ENCODE measurements around the gene AOPEP.
A peak's percentile ranks its signal among the peaks of the same experiment; 100 is the strongest.

The AOPEP gene

DNA sequence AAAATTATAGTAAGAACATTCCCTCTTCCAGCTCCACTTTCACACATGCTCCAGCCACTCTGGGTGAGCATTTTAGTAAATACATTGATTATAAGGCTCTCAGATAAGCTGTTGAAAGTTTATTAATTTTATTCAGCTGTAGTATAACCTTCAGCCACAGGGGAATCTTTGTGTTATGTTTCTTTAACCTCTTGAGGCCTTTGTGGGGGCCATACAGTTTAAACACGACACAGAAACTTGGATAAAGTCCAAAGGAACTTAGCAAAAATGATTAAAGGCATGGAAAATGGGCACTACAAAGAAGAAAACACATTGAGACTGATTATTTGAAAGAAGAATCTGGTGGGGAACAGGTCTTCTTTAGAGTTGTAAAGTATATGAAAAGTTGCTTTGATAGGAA lies 70.2 kb downstream of the AOPEP start:
- DNase-seq = no peak

- DNase-seq = no peak
Measured at GRCh38 chr9:94798201-94798600, 71.7 kb downstream of the AOPEP start.

- no peak for DNase-seq
Measured at GRCh38 chr9:94798708-94799107, 72.2 kb downstream of the AOPEP start.

DNA sequence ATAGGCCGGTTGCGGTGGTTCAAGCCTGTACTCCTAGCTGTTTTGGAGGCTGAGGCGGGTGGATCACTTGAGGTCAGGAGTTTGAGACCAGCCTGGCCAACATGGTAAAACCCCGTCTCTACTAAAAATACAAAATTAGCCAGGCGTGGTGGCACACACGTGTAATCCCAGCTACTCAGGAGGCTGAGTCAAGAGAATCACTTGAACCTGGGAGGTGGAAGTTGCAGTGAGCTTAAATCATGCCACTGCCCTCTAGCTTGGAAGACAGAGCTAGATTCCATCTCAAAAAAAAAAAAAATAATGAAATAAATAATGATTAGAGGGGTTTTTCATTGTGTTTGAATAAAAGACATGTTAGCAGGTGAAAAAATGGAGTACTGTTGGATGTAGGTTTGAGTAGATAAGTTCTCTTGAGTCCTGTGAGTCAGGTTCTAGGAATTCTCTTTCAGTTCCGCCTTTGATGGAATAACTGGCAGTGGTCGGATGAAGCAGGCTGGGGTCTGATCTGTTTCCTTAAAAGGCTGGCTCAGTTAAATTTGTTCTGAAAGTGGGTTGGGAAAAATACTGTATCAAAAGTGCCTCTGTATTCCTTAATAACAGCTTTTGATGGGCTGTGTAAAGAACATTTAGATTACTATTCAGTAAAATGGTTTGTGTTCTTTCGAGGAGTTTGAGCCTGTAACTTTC lies 73.2 kb downstream of the AOPEP start:
- peak; percentile 84 for DNase-seq

- DNase-seq = no peak
Measured at GRCh38 chr9:94800424-94801117, 74.1 kb downstream of the AOPEP start.

GRCh38 chr9:94801234-94801633 lies 74.7 kb downstream of the AOPEP start:
- no peak for DNase-seq

- peak; percentile 86 for DNase-seq
Measured at GRCh38 chr9:94801681-94802080, 75.2 kb downstream of the AOPEP start.

GRCh38 chr9:94802251-94802650 lies 75.8 kb downstream of the AOPEP start:
- DNase-seq = no peak

DNA sequence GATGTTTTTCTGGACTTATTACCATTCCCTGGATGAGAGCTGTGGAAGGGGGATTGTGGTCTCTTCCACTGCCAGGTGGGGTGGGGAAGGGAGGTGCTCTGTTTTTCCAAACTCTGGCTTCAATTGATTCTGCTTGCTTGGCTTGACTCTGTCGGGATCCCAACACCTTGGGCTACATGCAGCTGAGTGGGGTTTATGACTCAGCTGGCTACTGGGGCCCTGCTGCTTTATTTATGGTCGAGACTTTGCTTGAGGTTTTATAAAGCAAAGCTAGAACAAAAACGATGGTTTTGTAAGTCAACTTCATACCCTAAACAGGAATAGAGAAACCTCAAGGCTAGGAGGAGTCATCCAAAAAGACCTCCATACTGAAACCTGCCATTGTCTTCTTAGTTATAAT lies 76.3 kb downstream of the AOPEP start:
- DNase-seq = peak; percentile 85

GRCh38 chr9:94804316-94804715 lies 77.8 kb downstream of the AOPEP start:
- DNase-seq = no peak

- DNase-seq = no peak
Measured at GRCh38 chr9:94805051-94805489, 78.6 kb downstream of the AOPEP start.

- DNase-seq = peak; percentile 53
Measured at GRCh38 chr9:94805585-94805984, 79.1 kb downstream of the AOPEP start.

DNA sequence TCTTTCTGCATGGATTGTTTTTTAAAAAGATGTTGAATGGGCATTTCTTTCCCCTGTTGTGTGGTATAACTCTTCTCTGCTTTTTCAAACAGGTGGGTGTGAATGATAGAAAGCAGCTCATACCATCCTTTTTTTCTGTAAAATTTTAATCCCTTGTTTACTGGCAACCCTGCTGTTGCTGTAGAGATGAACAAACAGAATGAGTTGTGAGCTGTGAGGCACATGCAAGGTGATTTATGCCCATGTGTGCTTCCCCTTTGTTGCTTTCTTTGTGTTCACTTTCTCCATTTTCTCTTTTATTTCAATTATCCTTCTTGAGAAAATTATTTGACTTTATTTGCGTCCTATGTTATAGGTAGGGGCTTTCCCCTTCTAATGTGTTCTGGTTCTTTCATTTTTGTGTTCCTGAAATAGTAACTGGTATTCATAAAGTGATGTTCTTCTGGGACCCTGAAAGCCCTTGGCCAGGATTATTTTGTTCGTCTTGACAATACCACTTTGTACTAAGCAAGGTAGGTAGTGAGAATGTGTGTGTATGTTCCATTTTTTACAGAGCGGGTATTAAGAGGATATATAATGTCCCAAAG lies 79.9 kb downstream of the AOPEP start:
- no peak for DNase-seq

DNA sequence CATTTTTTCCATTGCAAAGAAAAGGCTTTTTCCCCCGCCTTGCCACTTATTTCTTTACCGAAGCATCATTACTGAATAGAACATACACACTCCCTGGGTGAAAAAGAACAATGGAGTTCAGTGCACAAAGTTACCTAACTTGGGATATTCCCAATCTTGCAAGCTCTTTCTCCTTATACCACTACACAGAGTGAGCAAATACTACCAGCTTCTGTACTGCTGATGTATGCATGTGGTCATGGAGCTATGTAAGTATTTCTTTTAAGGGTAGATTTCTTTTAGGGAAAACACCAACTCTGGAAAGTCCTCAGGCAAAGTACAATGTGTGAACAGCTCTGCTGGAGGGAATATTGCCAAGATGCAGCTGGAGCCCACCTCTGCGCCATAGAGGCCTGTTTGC lies 81.1 kb downstream of the AOPEP start:
- no peak for DNase-seq

DNA sequence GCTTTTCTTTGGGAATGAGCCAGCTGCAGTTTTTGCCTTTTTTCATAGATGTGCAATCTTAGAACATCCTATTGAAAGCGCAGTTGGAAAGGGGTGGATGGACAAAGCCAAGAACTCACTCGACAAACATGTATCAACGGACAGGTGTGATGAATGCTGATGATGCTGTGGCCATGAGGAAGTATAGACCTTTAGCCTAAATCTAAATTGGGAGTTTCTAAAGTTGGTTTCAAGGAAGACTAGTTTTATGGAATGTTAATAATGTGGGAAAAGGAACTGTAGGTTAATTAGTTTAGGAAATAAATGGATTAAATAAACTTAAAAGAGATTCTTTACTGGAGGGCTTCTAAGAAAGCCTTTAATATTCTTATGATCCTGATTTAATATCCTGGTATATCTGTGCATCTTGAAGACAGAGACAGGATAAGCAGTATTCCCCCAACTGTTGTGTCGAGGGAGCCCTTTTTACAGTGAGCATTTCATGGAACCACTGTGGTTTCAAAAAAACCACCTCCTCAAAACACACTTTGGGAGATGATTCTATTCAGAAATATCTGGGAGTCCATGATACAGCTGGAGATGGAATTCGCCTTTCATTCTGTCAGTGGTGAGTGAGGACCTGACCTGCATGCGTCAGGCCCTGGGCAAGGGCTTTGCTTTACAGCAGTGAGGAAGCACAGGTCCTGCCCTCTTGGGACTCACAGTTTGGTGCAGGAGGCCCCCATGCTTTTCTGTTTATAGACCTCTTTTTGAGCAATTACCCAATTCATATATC lies 82.6 kb downstream of the AOPEP start:
- peak; percentile 31 for DNase-seq

- no peak for DNase-seq
Measured at GRCh38 chr9:94809778-94810177, 83.3 kb downstream of the AOPEP start.

DNA sequence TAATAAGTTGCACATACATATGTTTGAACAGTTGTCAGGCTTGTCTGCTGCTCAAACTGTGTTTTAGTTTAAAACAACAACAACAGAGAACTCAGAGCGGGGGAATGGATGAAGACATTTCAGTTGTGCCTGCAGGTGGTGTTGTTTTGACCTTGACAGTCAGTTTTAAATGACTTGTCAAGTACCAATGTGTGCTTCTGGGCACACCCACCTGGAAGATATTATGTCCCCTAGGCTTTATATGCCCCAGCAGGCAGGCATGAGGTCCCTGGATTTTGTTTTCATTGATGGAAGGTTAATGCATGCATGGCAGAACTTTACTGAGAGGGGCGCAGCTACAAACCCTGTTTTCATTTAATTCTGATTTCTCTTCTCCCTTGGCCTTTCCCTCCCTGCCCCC lies 84.6 kb downstream of the AOPEP start:
- no peak for DNase-seq

- peak; percentile 66 for DNase-seq
Measured at GRCh38 chr9:94812343-94812742, 85.8 kb downstream of the AOPEP start.

DNA sequence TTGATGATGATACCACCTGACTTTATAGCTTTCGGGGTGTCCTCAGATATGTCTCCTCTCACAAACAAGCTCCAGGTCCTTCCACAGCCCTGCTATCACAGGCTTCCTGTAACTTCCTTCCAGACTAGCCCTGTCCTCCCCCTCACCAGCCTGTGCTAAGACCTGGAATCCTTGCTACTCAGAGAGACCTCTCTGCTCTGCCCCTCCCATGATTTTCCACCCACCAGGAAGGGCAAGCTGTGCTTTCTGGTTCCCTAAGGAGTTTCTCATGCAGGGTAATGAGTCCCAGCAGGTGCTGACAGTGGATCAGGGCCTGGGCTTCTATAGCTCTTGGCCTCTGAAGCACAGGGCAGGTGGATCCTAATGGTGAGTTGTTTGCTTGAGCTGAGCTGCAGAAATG lies 86.9 kb downstream of the AOPEP start:
- DNase-seq = no peak

DNA sequence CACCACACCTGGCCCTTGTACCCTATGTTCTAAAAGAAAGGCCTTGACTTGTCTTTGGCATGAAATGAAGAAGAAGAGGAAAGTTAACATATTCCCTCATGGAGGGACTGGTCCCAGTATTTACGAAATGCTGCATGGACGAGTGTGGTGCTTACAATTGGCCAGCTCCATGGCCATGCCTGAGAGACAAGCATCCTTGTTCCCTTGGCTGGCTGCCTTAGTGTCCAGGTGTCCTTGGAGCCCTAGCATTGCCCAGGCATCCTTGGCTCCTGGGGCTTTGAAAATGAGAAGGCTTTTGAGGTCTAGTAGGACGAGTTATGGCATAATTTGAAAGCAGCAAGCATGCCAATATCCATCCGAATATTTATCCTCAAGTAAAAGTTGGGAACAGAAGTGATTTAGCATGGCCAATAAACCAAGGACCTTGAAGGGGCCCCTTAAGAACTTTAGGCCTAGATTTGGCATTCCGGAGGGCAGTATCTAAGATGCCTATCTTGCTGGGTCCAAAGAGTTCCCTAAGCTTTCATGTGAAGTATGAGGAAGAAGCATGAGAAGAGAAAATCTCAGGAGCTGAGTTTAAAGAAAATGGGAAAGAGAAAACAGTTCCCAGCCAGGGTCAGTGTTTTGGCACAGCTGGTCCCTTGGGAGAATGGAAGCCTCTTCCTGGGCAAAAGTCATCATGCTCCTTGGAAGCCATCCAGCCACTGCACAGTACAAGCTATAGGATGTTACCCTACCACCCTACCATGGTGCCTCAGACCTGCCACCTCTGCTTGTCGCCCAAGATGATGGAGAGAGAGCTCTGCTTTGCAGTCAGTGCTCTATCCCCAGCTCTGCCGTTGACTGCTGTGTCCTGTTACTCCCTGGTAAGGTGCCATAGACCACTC lies 91.0 kb downstream of the AOPEP start:
- DNase-seq = no peak

DNA sequence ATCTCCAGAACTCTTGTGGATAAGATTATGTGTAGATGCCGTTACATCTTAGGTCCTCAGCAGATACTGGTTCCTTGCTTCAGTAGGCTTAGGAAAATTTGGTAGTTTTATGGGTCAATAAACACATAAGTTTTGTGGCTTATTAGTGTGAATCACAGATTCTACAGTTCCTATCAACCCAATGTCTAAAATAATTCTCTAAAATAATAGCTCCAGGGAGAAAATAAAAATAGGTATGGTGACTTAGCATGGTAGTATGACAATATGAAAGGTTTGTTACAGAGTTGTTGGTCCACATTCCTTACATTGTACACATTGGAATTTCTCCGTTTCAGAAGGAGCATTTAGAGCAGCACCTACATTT lies 91.7 kb downstream of the AOPEP start:
- peak; percentile 9 for DNase-seq

DNA sequence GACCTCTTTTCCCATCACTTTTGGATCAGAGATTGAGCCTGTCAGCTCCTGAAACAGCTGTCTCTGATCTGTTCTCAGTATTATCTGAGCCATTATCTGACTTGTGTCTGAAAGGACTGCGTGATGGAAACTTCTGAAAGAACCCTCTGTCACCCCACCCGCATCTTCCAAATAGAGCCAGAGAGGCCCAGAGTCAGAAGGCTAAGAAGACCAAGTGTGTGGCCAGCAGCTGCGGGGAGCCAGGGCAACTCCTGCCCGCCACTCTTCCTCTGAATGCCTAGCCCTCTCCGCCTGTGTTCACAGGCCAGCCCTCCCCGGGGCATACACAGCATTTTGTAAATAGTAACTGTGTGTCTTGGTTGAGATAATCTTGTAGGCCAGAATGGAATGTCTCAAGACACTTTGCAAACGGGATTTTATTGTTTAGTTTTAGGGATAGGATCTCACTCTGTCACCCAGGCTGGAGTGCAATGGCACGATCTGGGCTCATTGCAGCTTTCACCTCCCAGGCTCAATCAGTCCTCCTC lies 92.7 kb downstream of the AOPEP start:
- DNase-seq = no peak
